Common myeloid progenitor, CD34-positive (primary cell): ENCODE results near the gene TCF3.
"Not testable (repeated sequence)": the region's sequence is repeated elsewhere in the genome, so short reads cannot be mapped to it uniquely, and the experiment has no call there.

Experiments used
- CTCF ChIA-PET: fragments of 350-600 bp; sonication (Branson Sonifier 250); formaldehyde crosslinking; loops from one replicate; lab custom pipeline; 2021; ENCODE audit warnings: antibody characterized with exemption; lab: Charles Lee
- POLR2A ChIA-PET: fragments of 350-600 bp; sonication (Branson Sonifier 250); formaldehyde crosslinking; loops from one replicate; lab custom pipeline; 2021; ENCODE audit warnings: antibody characterized with exemption; lab: Charles Lee
- DNase-seq, 3 donors: peaks; one replicate each; pipeline versions ENCODE4 v3.0.0 to v3.0.0-alpha.2; 2013
- H3K27ac ChIP-seq, 2 experiments: 1 replicate in 1 of 2; 2 replicates in 1 of 2; pipeline ENCODE4 v1.7.0; 2013; ENCODE audit warnings: inconsistent platforms in 2 of 2, low read length in 2 of 2, mild to moderate bottlenecking in 2 of 2, low read depth in 1 of 2, moderate library complexity in 1 of 2; ENCODE audit not compliant: severe bottlenecking in 2 of 2, insufficient read depth in 1 of 2, poor library complexity in 1 of 2
- H3K27me3 ChIP-seq, 5 experiments: replicated peaks in 2 of 5; 1 replicate in 3 of 5; 2 replicates in 2 of 5; pipeline versions ENCODE4 v1.6.1 to v1.7.0; 2013; ENCODE audit warnings: low read length in 4 of 5, mild to moderate bottlenecking in 2 of 5, moderate library complexity in 2 of 5, inconsistent platforms in 1 of 5; ENCODE audit not compliant: insufficient read depth in 5 of 5, control insufficient read depth in 4 of 5
- H3K36me3 ChIP-seq, 4 experiments: 1 replicate in 2 of 4; 2 replicates in 2 of 4; pipeline versions ENCODE4 v1.6.1 to v1.7.0; 2013; ENCODE audit warnings: low read length in 3 of 4, control low read depth in 1 of 4, mild to moderate bottlenecking in 1 of 4; ENCODE audit not compliant: control insufficient read depth in 4 of 4, insufficient read depth in 4 of 4
- H3K4me1 ChIP-seq, 4 experiments: 1 replicate in 3 of 4; 2 replicates in 1 of 4; pipeline versions ENCODE4 v1.6.1 to v1.7.1; 2013; ENCODE audit warnings: low read length in 3 of 4, mild to moderate bottlenecking in 3 of 4, control low read depth in 1 of 4, inconsistent platforms in 1 of 4, moderate library complexity in 1 of 4; ENCODE audit not compliant: control insufficient read depth in 4 of 4, insufficient read depth in 4 of 4; ENCODE audit errors: control extremely low read depth in 1 of 4
- H3K4me3 ChIP-seq, 7 experiments: 1 replicate in 4 of 7; 2 replicates in 3 of 7; pipeline versions ENCODE4 v1.5.1 to v1.7.0; 2013; ENCODE audit warnings: mild to moderate bottlenecking in 7 of 7, low read length in 6 of 7, moderate library complexity in 6 of 7, inconsistent platforms in 2 of 7, low read depth in 2 of 7, control low read depth in 1 of 7; ENCODE audit not compliant: insufficient read depth in 4 of 7, control insufficient read depth in 1 of 7; ENCODE audit errors: extremely low read depth in 1 of 7
- H3K9me3 ChIP-seq, 5 experiments: 1 replicate in 4 of 5; 2 replicates in 1 of 5; pipeline versions ENCODE4 v1.6.1 to v1.7.1; 2013; ENCODE audit warnings: low read length in 4 of 5, mild to moderate bottlenecking in 2 of 5, inconsistent platforms in 1 of 5, low read depth in 1 of 5, moderate library complexity in 1 of 5; ENCODE audit not compliant: control insufficient read depth in 4 of 5, insufficient read depth in 2 of 5; ENCODE audit errors: control extremely low read depth in 1 of 5
- WGBS: methylation state at CpG from one replicate; pipeline ENCODE4 v1.1.5; 2013; ENCODE audit not compliant: insufficient coverage; 5-methylcytosine and 5-hydroxymethylcytosine counted together

Gene TCF3

DNA sequence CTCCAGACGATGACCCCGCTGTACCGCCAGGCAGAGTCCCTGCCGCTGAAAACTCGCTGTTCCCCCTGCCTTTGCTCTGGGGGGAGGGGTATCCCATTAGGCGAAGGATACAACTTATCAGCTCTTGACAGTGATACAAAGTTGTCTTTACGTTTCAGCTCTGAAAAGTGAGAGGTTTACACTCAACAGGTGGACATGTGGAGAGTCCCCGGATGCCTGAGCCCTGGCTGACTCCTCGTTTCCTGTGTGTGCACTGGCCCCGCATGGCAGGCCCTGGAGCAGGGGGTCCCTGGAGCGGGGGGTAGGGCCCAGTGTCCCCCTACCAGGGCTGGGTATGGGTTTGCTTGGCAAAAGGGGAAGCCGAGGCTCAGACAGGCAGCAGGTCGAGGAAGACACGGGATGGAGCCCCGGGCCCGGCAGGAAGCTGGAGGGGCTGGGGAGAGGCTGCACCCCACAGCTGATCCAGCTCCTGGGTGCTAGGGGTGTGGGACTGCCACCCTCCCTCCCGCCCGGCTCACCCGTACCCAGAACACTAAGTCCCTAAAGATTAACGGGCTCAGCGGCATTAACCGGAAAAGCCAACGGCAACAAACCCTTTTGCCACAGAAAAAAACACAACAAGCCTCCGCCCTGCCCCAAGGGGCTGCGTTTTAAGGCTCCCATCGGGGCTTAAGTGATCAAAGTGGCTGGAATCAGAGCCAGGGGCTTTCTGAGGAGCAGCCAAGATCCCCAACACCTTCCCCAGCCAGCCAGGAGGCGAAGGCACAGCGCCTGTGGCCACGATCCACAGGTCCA is 5.6 kb downstream of the TCF3 start:
- Histone ChIP-seq H3K4me1 (peaks cover 0 to 16% (median 13%) of the 10 kb centered on the region in 4 experiments), H3K27me3 (no peaks in the 10 kb centered on the region), H3K4me3 (no peak overlapping the region), H3K36me3 (peaks cover 6 to 78% (median 54%) of the 10 kb centered on the region in 4 experiments), H3K27ac (no peak overlapping the region), H3K9me3 (no peaks in the 10 kb centered on the region)
- WGBS = 98% methylated on average over 27 of the region's 29 CpGs
- ChIA-PET CTCF (no interaction called here), POLR2A (no interaction called here)
- DNase-seq = no peak

DNA sequence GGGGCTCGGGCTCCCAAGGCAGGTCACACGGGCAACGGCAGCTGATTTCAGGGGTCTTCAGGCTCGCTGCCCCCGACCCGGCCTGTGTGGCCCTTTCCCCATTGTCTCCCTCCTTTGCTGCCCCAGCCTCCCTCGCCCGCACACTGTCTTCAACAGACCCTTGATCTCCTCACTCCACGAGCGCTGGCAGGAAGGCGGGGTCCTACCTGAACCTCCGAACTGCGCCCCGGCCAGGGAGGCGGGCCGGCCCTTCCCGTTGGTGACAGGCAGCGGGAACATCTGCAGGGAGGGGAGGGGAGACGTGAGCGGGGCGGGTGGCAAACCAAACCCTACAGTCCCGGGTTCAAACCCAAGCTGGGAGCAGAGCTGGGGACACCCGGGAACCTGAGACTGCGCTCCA is 6.3 kb downstream of the TCF3 start:
- no peak overlapping the region for H3K27ac ChIP-seq
- H3K4me3 ChIP-seq = no peak overlapping the region
- peaks cover 0 to 14% (median 12%) of the 10 kb centered on the region in 4 experiments for H3K4me1 ChIP-seq
- POLR2A ChIA-PET = no interaction called here
- H3K36me3 ChIP-seq = peaks cover 6 to 83% (median 56%) of the 10 kb centered on the region in 4 experiments
- no peaks in the 10 kb centered on the region for H3K9me3 ChIP-seq
- no peaks in the 10 kb centered on the region for H3K27me3 ChIP-seq
- no peak for DNase-seq
- 95% methylated on average over 20 of the region's 24 CpGs for WGBS
- CTCF ChIA-PET = no interaction called here

DNA sequence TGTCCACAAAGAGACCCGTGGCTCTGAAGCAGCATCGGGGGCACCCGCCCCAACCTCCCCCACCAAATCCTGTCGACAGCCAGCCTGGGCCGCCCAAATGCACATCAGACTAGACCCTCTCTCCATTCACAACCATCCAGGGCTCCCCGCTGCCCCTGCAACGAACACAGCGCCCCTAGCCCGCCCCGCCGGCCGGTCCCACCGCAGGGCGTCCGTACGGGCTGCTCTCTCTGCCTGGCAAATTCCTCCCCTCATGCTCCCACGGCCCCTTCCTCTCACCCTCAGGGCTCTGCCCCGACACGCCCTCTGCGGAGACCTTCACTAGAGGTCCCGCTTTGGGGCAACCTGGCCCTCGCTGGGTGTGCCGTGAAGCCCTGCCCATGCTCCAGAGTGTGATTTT is 7.1 kb downstream of the TCF3 start:
- Histone ChIP-seq H3K4me1 (peaks cover 0 to 7% (median 4%) of the 10 kb centered on the region in 4 experiments), H3K9me3 (no peaks in the 10 kb centered on the region), H3K27ac (no peak overlapping the region), H3K27me3 (no peaks in the 10 kb centered on the region), H3K36me3 (peaks cover 6 to 87% (median 57%) of the 10 kb centered on the region in 4 experiments), H3K4me3 (no peak overlapping the region)
- ChIA-PET CTCF (no interaction called here), POLR2A (no interaction called here)
- WGBS = 98% methylated on average over 13 of the region's 23 CpGs
- DNase-seq = no peak

DNA sequence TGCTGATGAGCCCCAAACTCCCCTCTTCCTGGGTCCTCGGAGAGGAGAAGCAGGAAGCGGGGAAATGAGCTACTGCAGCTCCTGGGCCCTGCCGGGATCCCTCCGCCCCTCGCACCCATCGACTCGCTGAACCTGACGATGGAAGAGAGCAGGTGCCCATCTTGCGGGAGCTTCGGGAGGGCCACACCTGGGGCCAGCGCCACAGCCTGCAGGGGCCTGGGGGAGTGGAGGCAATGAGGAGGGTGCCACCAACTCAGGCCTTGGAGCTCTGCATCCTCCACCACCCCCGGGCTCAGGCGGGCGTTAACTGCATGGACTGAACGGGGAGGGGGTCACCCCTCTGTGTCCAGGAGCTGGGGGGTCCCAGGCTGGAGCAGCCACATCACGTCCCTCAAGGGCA is 8.3 kb downstream of the TCF3 start:
- peaks cover 6 to 91% (median 58%) of the 10 kb centered on the region in 4 experiments for H3K36me3 ChIP-seq
- ChIA-PET POLR2A (no interaction called here), CTCF (no interaction called here)
- DNase-seq = no peak
- 98% methylated on average over 16 of the region's 16 CpGs for WGBS
- no peaks in the 10 kb centered on the region for H3K9me3 ChIP-seq
- no peaks in the 10 kb centered on the region for H3K4me1 ChIP-seq
- no peak overlapping the region for H3K27ac ChIP-seq
- no peak overlapping the region for H3K4me3 ChIP-seq
- H3K27me3 ChIP-seq = no peaks in the 10 kb centered on the region

DNA sequence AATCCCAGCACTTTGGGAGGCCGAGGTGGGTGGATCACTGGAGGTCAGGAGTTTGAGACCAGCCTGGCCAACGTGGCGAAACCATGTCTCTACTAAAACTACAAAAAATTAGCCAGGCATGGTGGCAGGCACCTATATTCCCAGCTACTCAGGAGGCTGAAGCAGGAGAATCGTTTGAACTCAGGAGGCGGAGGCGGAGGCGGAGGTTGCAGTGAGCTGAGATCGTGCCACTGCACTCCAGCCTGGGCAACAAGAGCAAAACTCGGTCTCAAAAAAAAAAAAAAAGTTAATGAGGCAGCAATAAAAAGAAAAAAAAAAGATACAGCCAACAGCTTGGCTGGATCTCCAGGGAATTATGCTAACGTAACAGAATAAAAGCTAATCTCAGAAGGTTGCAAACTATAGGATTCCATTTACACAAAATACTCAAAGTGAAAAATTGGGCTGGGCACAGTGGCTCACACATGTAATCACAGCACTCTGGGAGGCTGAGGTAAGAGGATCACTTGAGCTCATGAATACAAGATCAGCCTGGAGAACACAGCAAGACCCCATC is 11.4 kb downstream of the TCF3 start:
- ChIA-PET CTCF (interaction anchor here (0.7 kb wide), 1 partner anchor 32 kb away, joined by 3 read pairs; no protein-coding TSS in a partner anchor), POLR2A (interaction anchor here (0.7 kb wide), 1 partner anchor 111 kb away, joined by 4 read pairs; no protein-coding TSS in a partner anchor)
- not testable (repeated sequence) for H3K4me3 ChIP-seq, H3K27ac ChIP-seq, H3K27me3 ChIP-seq, DNase-seq, H3K9me3 ChIP-seq, H3K4me1 ChIP-seq
- H3K36me3 ChIP-seq = peaks cover 10 to 82% (median 56%) of the 10 kb centered on the region in 4 experiments
- WGBS = 94% methylated on average over 9 of the region's 10 CpGs

DNA sequence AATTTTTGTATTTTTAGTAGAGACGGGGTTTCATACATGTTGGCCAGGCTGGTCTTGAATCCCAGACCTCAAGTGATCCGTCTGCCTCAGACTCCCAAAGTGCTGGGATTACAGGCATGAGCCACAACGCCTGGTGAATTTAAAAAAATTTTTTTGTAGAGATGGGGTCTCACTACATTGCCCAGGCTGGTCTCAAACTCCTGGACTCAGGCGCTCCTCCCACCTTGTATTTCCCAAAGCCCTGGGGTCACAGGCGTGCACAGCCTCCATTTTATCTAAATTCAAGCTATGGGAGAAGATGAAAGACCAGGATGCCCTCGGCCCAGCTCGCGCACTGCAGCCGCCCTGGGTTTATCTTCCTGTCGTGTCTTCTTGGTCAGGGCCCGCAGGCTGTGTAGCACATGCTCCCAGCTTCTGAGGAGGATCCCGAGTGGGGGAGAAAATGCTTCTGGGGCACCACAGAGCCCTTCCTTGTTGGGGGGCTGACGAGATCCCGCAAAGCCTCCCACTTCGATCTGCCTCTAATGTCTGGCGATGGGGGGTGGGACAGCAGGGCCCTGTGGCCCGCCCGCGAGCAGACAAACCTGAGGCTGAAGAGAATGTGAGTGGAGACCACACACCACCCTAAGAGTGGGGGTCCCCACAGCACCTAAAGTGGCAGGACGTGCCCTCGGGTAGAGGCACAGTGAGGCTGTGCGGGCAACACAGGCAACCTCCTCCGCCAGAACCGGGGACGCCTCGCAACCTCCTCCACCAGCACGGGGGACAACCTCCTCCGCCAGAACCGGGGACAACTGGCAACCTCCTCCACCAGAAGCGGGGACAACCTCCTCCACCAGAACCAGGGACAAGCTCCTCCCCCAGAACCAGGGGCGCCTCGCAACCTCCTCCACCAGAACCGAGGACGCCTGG is 15.8 kb downstream of the TCF3 start:
- CTCF ChIA-PET = interaction anchor here (1.0 kb wide), 1 partner anchor 36 kb away, joined by 3 read pairs; no protein-coding TSS in a partner anchor
- peaks cover 6 to 76% (median 49%) of the 10 kb centered on the region in 4 experiments for H3K36me3 ChIP-seq

More for the DNA sequence above, 15.8 kb downstream of the TCF3 start:
- Histone ChIP-seq H3K4me1 (no peaks in the 10 kb centered on the region), H3K4me3 (no peak overlapping the region), H3K27me3 (no peaks in the 10 kb centered on the region), H3K27ac (no peak overlapping the region), H3K9me3 (no peaks in the 10 kb centered on the region)
- WGBS = 99% methylated on average over 20 of the region's 34 CpGs
- POLR2A ChIA-PET = no interaction called here
- no peak for DNase-seq
